Measurements from ENCODE around the gene DOK6.
"Not testable (repeated sequence)": the region's sequence is repeated elsewhere in the genome, so short reads cannot be mapped to it uniquely, and the experiment has no call there.

DOK6 gene

DNA sequence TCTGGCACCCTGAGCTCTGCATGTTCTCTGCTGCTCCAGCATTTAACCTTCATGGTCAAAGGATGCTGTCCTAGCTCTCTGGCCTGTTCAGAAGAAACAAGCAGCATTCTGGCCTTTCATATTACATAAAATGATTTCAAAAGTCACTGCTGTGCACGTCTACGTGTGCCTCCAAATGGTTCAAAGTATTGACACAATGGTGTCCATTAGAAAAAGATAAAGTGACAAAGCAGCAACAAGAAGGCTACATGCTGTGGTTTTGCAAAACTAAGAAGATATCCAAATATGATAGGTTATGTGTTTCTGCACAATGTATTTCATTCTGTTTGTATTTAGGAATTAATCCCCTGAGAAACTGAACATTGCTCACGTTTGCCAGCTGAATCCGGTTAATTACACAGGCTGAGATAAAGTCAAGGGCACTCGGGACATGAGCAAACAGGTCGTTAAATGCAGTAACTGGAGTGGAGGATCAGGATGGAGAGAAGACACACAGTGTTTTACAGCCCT, 258.5 kb downstream of the DOK6 start:
- Histone ChIP-seq H2BK5ac (ENCODE audit: low read length) (no peak overlapping the region), H3K9me3 (replicated peaks in 1 of 2; ENCODE audit: control insufficient read depth in 2 of 2, insufficient read depth in 1 of 2, low read depth in 1 of 2, low read length in 2 of 2) (no peaks in the 10 kb centered on the region), H3K4me2 (ENCODE audit: insufficient read depth, low read length, poor library complexity, severe bottlenecking) (no peak overlapping the region), H2AK5ac (ENCODE audit: low read depth, low read length) (no peak overlapping the region), H2BK15ac (ENCODE audit: low read length) (no peak overlapping the region), H3K36me3 (replicated peaks in 1 of 2; ENCODE audit: control insufficient read depth in 2 of 2, insufficient read depth in 2 of 2, low read length in 2 of 2) (no peaks in the 10 kb centered on the region), H2BK120ac (ENCODE audit: low read depth, low read length) (no peak overlapping the region), H3K23ac (ENCODE audit: low read depth, low read length, poor library complexity) (no peak overlapping the region), H3K27ac (replicated peaks; ENCODE audit: low read length) (no peak overlapping the region), H2BK12ac (ENCODE audit: low read length) (no peak overlapping the region), H3K14ac (ENCODE audit: low read length) (no peak overlapping the region), H3K9ac (ENCODE audit: low read depth, low read length, poor library complexity) (no peak overlapping the region), H3K4ac (ENCODE audit: low read length) (no peak overlapping the region), H3K4me1 (ENCODE audit: control insufficient read depth in 2 of 2, insufficient read depth in 1 of 2, low read depth in 1 of 2, low read length in 2 of 2) (peaks cover 0 to 2% of the 10 kb centered on the region in 2 donors), H4K91ac (ENCODE audit: low read depth, low read length, poor library complexity) (no peak overlapping the region), H3K79me1 (ENCODE audit: low read depth, low read length) (no peaks in the 10 kb centered on the region), H3K18ac (ENCODE audit: low read length) (no peak overlapping the region), H4K8ac (ENCODE audit: low read depth, low read length) (no peak overlapping the region), H3K4me3 (ENCODE audit: low read length in 2 of 2) (no peak overlapping the region), H2AFZ (ENCODE audit: low read length) (no peak overlapping the region), H3K27me3 (ENCODE audit: control insufficient read depth in 3 of 3, insufficient read depth in 3 of 3, low read depth in 1 of 3, low read length in 3 of 3) (no peaks in the 10 kb centered on the region)
- DNase-seq (ENCODE audit: low spot score): no peak
- WGBS, 2 donors (ENCODE audit: extremely low coverage in 2 of 2, insufficient read length in 2 of 2, insufficient replicate concordance in 1 of 2): no CpG with 5 or more reads among the region's 6 CpGs

DNA sequence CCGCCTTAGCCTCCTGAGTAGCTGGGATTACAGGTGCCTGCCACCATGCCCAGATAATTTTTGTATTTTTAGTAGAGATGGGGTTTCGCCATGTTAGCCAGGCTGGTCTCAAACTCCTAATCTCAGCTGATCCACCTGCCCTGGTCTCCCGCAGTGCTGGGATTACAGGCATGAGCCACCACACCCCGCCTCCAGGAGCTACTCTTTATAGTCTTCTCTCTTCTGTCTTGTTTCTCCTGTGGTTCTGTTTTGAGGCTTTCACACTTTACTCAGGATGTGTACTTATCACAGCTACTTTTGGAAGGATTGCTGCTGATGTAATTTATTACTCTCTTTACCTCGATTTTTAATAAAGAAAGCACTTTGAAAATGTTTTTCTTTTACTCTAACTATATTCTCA, 261.4 kb downstream of the DOK6 start:
- not testable (repeated sequence) for H3K4ac ChIP-seq (ENCODE audit: low read length); H4K8ac ChIP-seq (ENCODE audit: low read depth, low read length); H2BK5ac ChIP-seq (ENCODE audit: low read length); H3K36me3 ChIP-seq (replicated peaks in 1 of 2; ENCODE audit: control insufficient read depth in 2 of 2, insufficient read depth in 2 of 2, low read length in 2 of 2); H3K18ac ChIP-seq (ENCODE audit: low read length); DNase-seq (ENCODE audit: low spot score); H3K4me1 ChIP-seq (ENCODE audit: control insufficient read depth in 2 of 2, insufficient read depth in 1 of 2, low read depth in 1 of 2, low read length in 2 of 2); H2AFZ ChIP-seq (ENCODE audit: low read length); H3K9ac ChIP-seq (ENCODE audit: low read depth, low read length, poor library complexity); H3K23ac ChIP-seq (ENCODE audit: low read depth, low read length, poor library complexity); H2BK120ac ChIP-seq (ENCODE audit: low read depth, low read length); H2BK12ac ChIP-seq (ENCODE audit: low read length); H3K14ac ChIP-seq (ENCODE audit: low read length); H2AK5ac ChIP-seq (ENCODE audit: low read depth, low read length); H3K27ac ChIP-seq (replicated peaks; ENCODE audit: low read length); H2BK15ac ChIP-seq (ENCODE audit: low read length); H3K4me3 ChIP-seq (ENCODE audit: low read length in 2 of 2); H3K27me3 ChIP-seq (ENCODE audit: control insufficient read depth in 3 of 3, insufficient read depth in 3 of 3, low read depth in 1 of 3, low read length in 3 of 3); H4K91ac ChIP-seq (ENCODE audit: low read depth, low read length, poor library complexity); H3K4me2 ChIP-seq (ENCODE audit: insufficient read depth, low read length, poor library complexity, severe bottlenecking); H3K79me1 ChIP-seq (ENCODE audit: low read depth, low read length); H3K9me3 ChIP-seq (replicated peaks in 1 of 2; ENCODE audit: control insufficient read depth in 2 of 2, insufficient read depth in 1 of 2, low read depth in 1 of 2, low read length in 2 of 2)
- WGBS, 2 donors (ENCODE audit: extremely low coverage in 2 of 2, insufficient read length in 2 of 2, insufficient replicate concordance in 1 of 2): no CpG with 5 or more reads among the region's 5 CpGs

GRCh38 chr18:69664399-69664798, 263.7 kb downstream of the DOK6 start:
- H4K91ac ChIP-seq (ENCODE audit: low read depth, low read length, poor library complexity): no peak overlapping the region
- peaks cover 0 to 4% of the 10 kb centered on the region in 2 donors for H3K4me1 ChIP-seq (ENCODE audit: control insufficient read depth in 2 of 2, insufficient read depth in 1 of 2, low read depth in 1 of 2, low read length in 2 of 2)
- H2AFZ ChIP-seq (ENCODE audit: low read length): no peak overlapping the region
- H3K4me2 ChIP-seq (ENCODE audit: insufficient read depth, low read length, poor library complexity, severe bottlenecking): no peak overlapping the region
- H3K79me1 ChIP-seq (ENCODE audit: low read depth, low read length): no peaks in the 10 kb centered on the region
- H3K4ac ChIP-seq (ENCODE audit: low read length): no peak overlapping the region
- H2BK5ac ChIP-seq (ENCODE audit: low read length): no peak overlapping the region
- no peaks in the 10 kb centered on the region for H3K36me3 ChIP-seq (replicated peaks in 1 of 2; ENCODE audit: control insufficient read depth in 2 of 2, insufficient read depth in 2 of 2, low read length in 2 of 2)
- no peaks in the 10 kb centered on the region for H3K27me3 ChIP-seq (ENCODE audit: control insufficient read depth in 3 of 3, insufficient read depth in 3 of 3, low read depth in 1 of 3, low read length in 3 of 3)
- H4K8ac ChIP-seq (ENCODE audit: low read depth, low read length): no peak overlapping the region
- DNase-seq (ENCODE audit: low spot score): no peak
- no peak overlapping the region for H3K14ac ChIP-seq (ENCODE audit: low read length)
- H2BK15ac ChIP-seq (ENCODE audit: low read length): no peak overlapping the region
- H3K18ac ChIP-seq (ENCODE audit: low read length): no peak overlapping the region
- no peak overlapping the region for H2AK5ac ChIP-seq (ENCODE audit: low read depth, low read length)
- H3K23ac ChIP-seq (ENCODE audit: low read depth, low read length, poor library complexity): no peak overlapping the region
- WGBS, 2 donors (ENCODE audit: extremely low coverage in 2 of 2, insufficient read length in 2 of 2, insufficient replicate concordance in 1 of 2): no CpG with 5 or more reads among the region's 3 CpGs
- no peaks in the 10 kb centered on the region for H3K9me3 ChIP-seq (replicated peaks in 1 of 2; ENCODE audit: control insufficient read depth in 2 of 2, insufficient read depth in 1 of 2, low read depth in 1 of 2, low read length in 2 of 2)
- H3K9ac ChIP-seq (ENCODE audit: low read depth, low read length, poor library complexity): no peak overlapping the region
- no peak overlapping the region for H3K27ac ChIP-seq (replicated peaks; ENCODE audit: low read length)
- no peak overlapping the region for H3K4me3 ChIP-seq (ENCODE audit: low read length in 2 of 2)
- H2BK120ac ChIP-seq (ENCODE audit: low read depth, low read length): no peak overlapping the region
- H2BK12ac ChIP-seq (ENCODE audit: low read length): no peak overlapping the region

DNA sequence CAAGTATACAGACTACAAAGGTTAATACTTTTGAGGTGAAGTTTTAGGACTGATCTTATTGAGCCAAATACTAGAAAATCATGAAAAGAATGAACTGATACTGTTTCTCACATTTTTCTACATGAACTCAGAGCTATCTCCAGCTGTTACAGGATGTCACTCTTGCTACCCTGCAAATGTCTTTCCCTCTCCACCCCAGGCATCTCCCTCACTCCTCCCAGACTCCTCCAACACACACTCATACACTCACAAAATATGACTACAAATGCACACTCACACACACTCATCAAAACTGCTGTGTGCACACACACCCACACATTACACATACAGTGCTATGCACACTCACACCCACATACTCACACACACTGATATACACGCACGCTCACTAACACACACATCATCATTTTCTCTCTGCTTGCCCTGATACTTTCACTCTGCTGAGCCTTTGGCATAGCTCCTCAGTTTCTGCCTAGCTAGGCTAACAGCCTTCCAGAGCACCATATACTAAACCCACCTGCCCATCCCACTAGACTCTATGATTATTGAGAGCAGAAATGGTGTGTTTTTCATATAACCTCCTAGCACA, 273.7 kb downstream of the DOK6 start:
- no peaks in the 10 kb centered on the region for H3K9me3 ChIP-seq (replicated peaks in 1 of 2; ENCODE audit: control insufficient read depth in 2 of 2, insufficient read depth in 1 of 2, low read depth in 1 of 2, low read length in 2 of 2)
- H2BK12ac ChIP-seq (ENCODE audit: low read length): no peak overlapping the region
- no peak overlapping the region for H3K27ac ChIP-seq (replicated peaks; ENCODE audit: low read length)
- no peak overlapping the region for H3K4me3 ChIP-seq (ENCODE audit: low read length in 2 of 2)
- no peak overlapping the region for H3K4me2 ChIP-seq (ENCODE audit: insufficient read depth, low read length, poor library complexity, severe bottlenecking)
- no peak overlapping the region for H3K23ac ChIP-seq (ENCODE audit: low read depth, low read length, poor library complexity)
- no peak overlapping the region for H3K14ac ChIP-seq (ENCODE audit: low read length)
- no peak for DNase-seq (ENCODE audit: low spot score)
- H4K8ac ChIP-seq (ENCODE audit: low read depth, low read length): no peak overlapping the region
- H3K79me1 ChIP-seq (ENCODE audit: low read depth, low read length): no peaks in the 10 kb centered on the region
- H2AFZ ChIP-seq (ENCODE audit: low read length): no peak overlapping the region
- no peaks in the 10 kb centered on the region for H3K27me3 ChIP-seq (ENCODE audit: control insufficient read depth in 3 of 3, insufficient read depth in 3 of 3, low read depth in 1 of 3, low read length in 3 of 3)
- H4K91ac ChIP-seq (ENCODE audit: low read depth, low read length, poor library complexity): no peak overlapping the region
- no peak overlapping the region for H3K18ac ChIP-seq (ENCODE audit: low read length)
- no peak overlapping the region for H2BK120ac ChIP-seq (ENCODE audit: low read depth, low read length)
- no peak overlapping the region for H3K9ac ChIP-seq (ENCODE audit: low read depth, low read length, poor library complexity)
- 100% methylated on average over 2 of the region's 2 CpGs for WGBS, 2 donors (ENCODE audit: extremely low coverage in 2 of 2, insufficient read length in 2 of 2, insufficient replicate concordance in 1 of 2)
- peaks cover 4 to 13% of the 10 kb centered on the region in 2 donors for H3K4me1 ChIP-seq (ENCODE audit: control insufficient read depth in 2 of 2, insufficient read depth in 1 of 2, low read depth in 1 of 2, low read length in 2 of 2)
- H3K36me3 ChIP-seq (replicated peaks in 1 of 2; ENCODE audit: control insufficient read depth in 2 of 2, insufficient read depth in 2 of 2, low read length in 2 of 2): no peaks in the 10 kb centered on the region
- no peak overlapping the region for H2BK15ac ChIP-seq (ENCODE audit: low read length)
- no peak overlapping the region for H2BK5ac ChIP-seq (ENCODE audit: low read length)
- H3K4ac ChIP-seq (ENCODE audit: low read length): no peak overlapping the region
- no peak overlapping the region for H2AK5ac ChIP-seq (ENCODE audit: low read depth, low read length)
